HG03064 (cell line): Measurements from ENCODE around the gene CMBL.
A peak's percentile ranks its signal among the peaks of the same experiment; 100 is the strongest.
"Not testable (repeated sequence)": the region's sequence is repeated elsewhere in the genome, so short reads cannot be mapped to it uniquely, and the experiment has no call there.

Experiments used
- ATAC-seq: cut with Tn5 transposase; IDR thresholded peaks from one replicate; pipeline ENCODE4 v1.9.1; 2021; ENCODE audit warnings: low read depth; ENCODE audit not compliant: unreplicated experiment

The CMBL gene

GRCh38 chr5:10262995-10263394 lies 44.7 kb downstream of the CMBL start:
- no peak for ATAC-seq

- no peak for ATAC-seq
Measured at GRCh38 chr5:10262121-10262774, 45.5 kb downstream of the CMBL start.

- ATAC-seq = no peak
Measured at GRCh38 chr5:10261065-10261464, 46.6 kb downstream of the CMBL start.

GRCh38 chr5:10259899-10260298 lies 47.8 kb downstream of the CMBL start:
- ATAC-seq = no peak

- ATAC-seq = no peak
Measured at GRCh38 chr5:10257870-10258269, 49.8 kb downstream of the CMBL start.

- ATAC-seq = no peak
Measured at GRCh38 chr5:10254686-10255085, 53.0 kb downstream of the CMBL start.

GRCh38 chr5:10253390-10253789 lies 54.3 kb downstream of the CMBL start:
- no peak for ATAC-seq

GRCh38 chr5:10251405-10251804 lies 56.3 kb downstream of the CMBL start:
- ATAC-seq = no peak

- ATAC-seq = peak; percentile 10
Measured at GRCh38 chr5:10250806-10251276, 56.9 kb downstream of the CMBL start.

- ATAC-seq = peak; percentile 81
Measured at GRCh38 chr5:10249948-10250805, 57.5 kb downstream of the CMBL start, which contains the start of gene CCT5. CCT5 (plus strand) TSS chr5:10250280; CDS start chr5:10250341, 61 bp downstream.

GRCh38 chr5:10248378-10249260 lies 59.1 kb downstream of the CMBL start:
- ATAC-seq = no peak

- ATAC-seq = not testable (repeated sequence)
Measured at GRCh38 chr5:10247217-10247616, 60.5 kb downstream of the CMBL start.

- ATAC-seq = no peak
Measured at GRCh38 chr5:10246761-10247160, 60.9 kb downstream of the CMBL start.

GRCh38 chr5:10244342-10244944 lies 63.3 kb downstream of the CMBL start:
- ATAC-seq = no peak

- ATAC-seq = no peak
Measured at GRCh38 chr5:10243660-10244240, 64.0 kb downstream of the CMBL start.

- no peak for ATAC-seq
Measured at GRCh38 chr5:10235350-10235749, 72.4 kb downstream of the CMBL start.

- no peak for ATAC-seq
Measured at GRCh38 chr5:10233505-10233904, 74.2 kb downstream of the CMBL start.

GRCh38 chr5:10233011-10233410 lies 74.7 kb downstream of the CMBL start:
- no peak for ATAC-seq

- no peak for ATAC-seq
Measured at GRCh38 chr5:10232386-10232785, 75.3 kb downstream of the CMBL start.
